HUES6 (cell line): ENCODE data around the gene MDC1.
"Not testable (repeated sequence)": the region's sequence is repeated elsewhere in the genome, so short reads cannot be mapped to it uniquely, and the experiment has no call there.

ENCODE experiments used
- H3K27ac ChIP-seq: 2 replicates; pipeline ENCODE4 v1.7.0; 2013; ENCODE audit warnings: low read depth, mild to moderate bottlenecking, low read length, inconsistent platforms
- H3K27me3 ChIP-seq: 2 replicates; pipeline ENCODE4 v1.6.1; 2013; ENCODE audit warnings: low read length; ENCODE audit not compliant: control insufficient read depth, insufficient read depth
- H3K36me3 ChIP-seq: 2 replicates; pipeline ENCODE4 v1.6.1; 2013; ENCODE audit warnings: low read length; ENCODE audit not compliant: control insufficient read depth, insufficient read depth
- H3K4me1 ChIP-seq: 2 replicates; pipeline ENCODE4 v1.6.1; 2013; ENCODE audit warnings: low read length; ENCODE audit not compliant: control insufficient read depth, insufficient read depth
- H3K4me3 ChIP-seq: 2 replicates; pipeline ENCODE4 v1.5.1; 2013; ENCODE audit warnings: low read depth, low read length
- H3K9ac ChIP-seq: one replicate; pipeline ENCODE4 v1.6.1; 2013; ENCODE audit warnings: mild to moderate bottlenecking, low read length
- H3K9me3 ChIP-seq: 2 replicates; pipeline ENCODE4 v1.6.1; 2013; ENCODE audit warnings: low read depth, low read length; ENCODE audit not compliant: control insufficient read depth, insufficient read depth

MDC1 gene

GRCh38 chr6:30664994-30665767 is 51.9 kb downstream of the MDC1 start:
- Histone ChIP-seq H3K27me3 (no peaks in the 10 kb centered on the region), H3K36me3 (peaks cover 65% of the 10 kb centered on the region), H3K4me3 (no peak overlapping the region), H3K9ac (no peak overlapping the region), H3K4me1 (no peaks in the 10 kb centered on the region), H3K9me3 (no peaks in the 10 kb centered on the region), H3K27ac (no peak overlapping the region)

DNA sequence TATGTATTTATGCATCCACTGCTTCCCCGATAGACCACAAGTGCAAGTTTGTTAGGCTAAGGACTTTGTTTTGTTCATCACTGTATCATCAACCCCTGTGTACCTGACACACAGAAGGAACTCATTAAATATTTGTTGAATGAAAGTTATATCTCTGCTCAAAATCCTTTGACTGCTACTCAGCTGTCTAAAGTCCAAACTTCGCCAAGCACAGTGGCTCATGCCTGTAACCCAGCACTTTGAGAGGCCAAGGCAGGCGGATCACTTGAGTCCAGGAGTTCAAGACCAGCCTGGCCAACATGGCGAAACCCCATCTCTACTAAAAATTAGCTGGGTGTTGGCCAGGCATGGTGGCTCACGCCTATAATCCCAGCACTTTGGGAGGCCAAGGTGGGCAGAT is 59.2 kb downstream of the MDC1 start:
- not testable (repeated sequence) for H3K9ac ChIP-seq, H3K4me1 ChIP-seq, H3K4me3 ChIP-seq, H3K9me3 ChIP-seq, H3K27ac ChIP-seq, H3K27me3 ChIP-seq
- peaks cover 88% of the 10 kb centered on the region for H3K36me3 ChIP-seq

DNA sequence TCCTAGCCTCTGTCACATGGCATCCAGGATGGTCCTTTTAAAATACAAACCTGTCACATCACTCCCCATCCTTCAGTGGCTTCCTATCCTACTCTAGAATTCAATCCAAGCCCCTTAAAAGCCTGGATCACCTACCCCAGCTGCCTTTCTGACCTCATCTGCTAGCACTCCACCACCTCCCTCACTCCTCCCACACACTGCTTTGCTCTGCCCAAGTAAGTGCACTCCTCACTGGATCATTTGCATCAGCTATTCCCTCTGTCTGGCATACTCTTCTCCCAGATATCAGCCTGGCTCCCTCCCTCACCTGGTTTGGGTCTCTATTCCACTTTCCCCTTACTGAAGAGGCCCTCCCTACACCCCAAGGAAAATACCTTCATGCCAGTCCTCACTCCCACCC is 59.6 kb downstream of the MDC1 start:
- Histone ChIP-seq H3K27me3 (no peaks in the 10 kb centered on the region), H3K4me1 (no peaks in the 10 kb centered on the region), H3K4me3 (no peak overlapping the region), H3K27ac (no peak overlapping the region), H3K9me3 (no peaks in the 10 kb centered on the region), H3K9ac (no peak overlapping the region), H3K36me3 (peaks cover 88% of the 10 kb centered on the region)

DNA sequence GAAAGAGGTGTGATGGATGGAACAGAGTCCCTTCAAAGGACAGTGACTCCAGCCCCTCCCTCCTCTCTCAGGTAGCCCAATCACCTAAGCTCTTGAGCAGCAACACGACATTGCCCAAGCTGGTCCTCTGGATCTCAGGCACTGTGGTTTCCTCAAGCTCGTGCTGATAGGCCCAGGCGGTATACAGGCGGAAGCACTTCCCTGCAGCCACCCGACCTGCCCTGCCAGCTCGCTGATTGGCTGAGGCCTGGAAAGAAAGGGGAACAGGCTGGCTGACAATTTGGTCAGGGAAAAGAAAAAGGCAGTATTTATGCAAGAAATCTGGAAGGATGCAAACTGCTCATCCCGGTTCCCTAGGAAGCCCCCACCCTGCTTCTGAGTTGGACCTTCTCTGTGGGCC is 60.6 kb downstream of the MDC1 start:
- H3K27me3 ChIP-seq: no peaks in the 10 kb centered on the region
- H3K4me1 ChIP-seq: no peaks in the 10 kb centered on the region
- no peak overlapping the region for H3K9ac ChIP-seq
- H3K27ac ChIP-seq: no peak overlapping the region
- no peaks in the 10 kb centered on the region for H3K9me3 ChIP-seq
- H3K4me3 ChIP-seq: no peak overlapping the region
- peaks cover 88% of the 10 kb centered on the region for H3K36me3 ChIP-seq

DNA sequence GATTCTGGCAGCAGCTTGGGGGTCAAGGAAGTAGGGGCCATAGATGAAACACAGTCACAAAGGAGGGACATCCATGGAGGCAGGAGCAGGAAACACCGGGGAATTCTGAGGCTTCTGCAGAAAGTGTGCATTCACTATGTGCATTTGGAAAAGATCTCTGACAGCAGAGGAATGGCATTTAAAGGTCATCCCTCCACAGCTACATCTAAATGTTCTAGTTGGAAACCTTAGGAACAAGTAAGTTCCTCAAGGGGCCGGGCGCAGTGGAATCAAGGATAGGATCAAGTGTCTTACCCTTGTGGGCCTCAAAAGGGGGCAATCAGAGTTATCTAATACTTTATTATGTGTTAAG is 61.4 kb downstream of the MDC1 start:
- Histone ChIP-seq H3K9ac (no peak overlapping the region), H3K4me1 (no peaks in the 10 kb centered on the region), H3K9me3 (no peaks in the 10 kb centered on the region), H3K36me3 (peaks cover 93% of the 10 kb centered on the region), H3K27me3 (no peaks in the 10 kb centered on the region), H3K4me3 (no peak overlapping the region), H3K27ac (no peak overlapping the region)

DNA sequence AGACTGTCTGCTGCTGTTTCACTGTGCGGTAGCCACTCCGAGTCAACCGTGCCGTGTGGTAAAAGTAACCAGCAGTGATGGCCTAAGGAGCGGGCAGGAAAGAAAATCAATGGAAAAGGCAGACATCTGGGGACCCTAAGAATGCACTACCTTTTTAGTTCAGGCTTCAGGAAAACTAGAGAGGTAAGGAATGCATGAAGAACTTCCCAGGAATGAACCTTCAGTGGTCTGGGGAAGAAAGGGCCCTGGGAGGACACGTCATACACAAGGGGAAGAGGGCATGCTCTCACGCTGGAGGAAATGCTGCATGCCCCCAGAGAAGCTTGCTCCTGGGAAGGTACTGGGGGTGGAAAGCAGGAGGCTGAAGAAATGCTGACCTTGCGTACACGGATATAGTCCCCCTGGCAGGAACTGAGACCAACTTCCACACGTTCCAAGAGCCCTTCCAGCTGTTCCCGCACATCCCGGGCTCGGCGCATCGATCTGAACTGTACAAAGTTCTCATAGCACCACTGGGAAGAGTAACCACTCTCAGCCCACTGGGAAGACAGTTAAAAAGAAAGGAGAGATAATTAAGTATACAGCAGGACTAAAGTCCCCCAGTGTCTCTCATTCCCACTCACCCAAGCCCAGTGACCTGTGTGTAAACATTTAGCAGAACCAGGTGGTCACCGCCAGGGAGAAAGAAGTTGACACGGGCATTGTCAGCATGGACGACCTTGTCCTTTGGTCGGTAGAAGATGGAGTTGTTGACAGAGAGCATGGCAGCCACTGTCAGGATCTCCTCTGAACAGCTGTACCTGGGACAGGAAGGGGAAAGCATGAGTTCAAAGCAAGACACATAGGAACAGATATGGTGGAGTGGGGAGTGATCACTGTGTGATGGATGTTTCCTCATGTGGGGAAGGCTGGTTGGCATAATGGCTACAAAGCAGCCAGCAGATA is 62.0 kb downstream of the MDC1 start:
- no peak overlapping the region for H3K27ac ChIP-seq
- peaks cover 91% of the 10 kb centered on the region for H3K36me3 ChIP-seq
- H3K4me3 ChIP-seq: no peak overlapping the region
- H3K9me3 ChIP-seq: no peaks in the 10 kb centered on the region
- no peaks in the 10 kb centered on the region for H3K27me3 ChIP-seq
- H3K4me1 ChIP-seq: no peaks in the 10 kb centered on the region
- H3K9ac ChIP-seq: no peak overlapping the region

DNA sequence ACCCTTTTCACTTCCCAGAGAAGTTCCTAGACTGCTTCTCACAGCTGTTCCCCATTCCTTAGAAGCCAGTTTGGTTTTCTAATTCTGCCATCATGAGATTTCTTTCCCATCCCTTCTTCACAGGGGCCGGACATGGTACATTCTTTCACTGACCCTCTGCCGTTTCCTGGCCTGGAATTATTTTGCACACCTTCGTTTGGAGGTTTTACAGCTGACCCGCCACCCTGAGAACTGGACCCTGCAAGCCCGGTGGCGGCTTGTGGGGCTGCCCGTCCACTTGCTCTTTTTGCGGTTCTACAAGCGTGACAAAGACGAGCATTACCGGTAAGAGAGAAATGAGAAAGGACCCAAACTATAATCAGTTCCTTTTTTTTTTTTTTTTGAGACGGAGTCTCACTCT is 65.9 kb downstream of the MDC1 start:
- no peaks in the 10 kb centered on the region for H3K9me3 ChIP-seq
- peaks cover 63% of the 10 kb centered on the region for H3K36me3 ChIP-seq
- H3K4me3 ChIP-seq: no peak overlapping the region
- no peak overlapping the region for H3K27ac ChIP-seq
- H3K27me3 ChIP-seq: no peaks in the 10 kb centered on the region
- peaks cover 9% of the 10 kb centered on the region for H3K4me1 ChIP-seq
- no peak overlapping the region for H3K9ac ChIP-seq
